Measurements from ENCODE around the gene PIK3C2G.

DNA sequence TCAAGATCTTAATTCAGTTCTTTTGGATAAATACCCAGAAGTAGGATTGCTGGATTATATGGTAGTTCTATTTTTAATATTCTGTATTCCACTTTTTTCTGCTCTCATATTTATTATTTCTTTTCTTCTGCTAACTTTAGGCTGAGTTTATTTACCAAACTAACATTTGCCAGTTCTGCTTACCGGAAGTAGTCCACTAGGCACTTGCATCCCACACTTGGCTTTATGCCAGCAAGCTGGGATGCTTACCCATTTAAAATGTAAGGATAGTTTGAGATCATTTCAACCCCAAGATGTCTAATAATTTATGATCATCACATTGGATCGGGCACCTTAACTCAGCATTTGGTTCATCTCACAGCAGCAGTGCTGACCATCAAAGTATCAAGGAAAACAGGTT, 96.8 kb downstream of the PIK3C2G start:
- TF ChIP-seq, protein P1, sequence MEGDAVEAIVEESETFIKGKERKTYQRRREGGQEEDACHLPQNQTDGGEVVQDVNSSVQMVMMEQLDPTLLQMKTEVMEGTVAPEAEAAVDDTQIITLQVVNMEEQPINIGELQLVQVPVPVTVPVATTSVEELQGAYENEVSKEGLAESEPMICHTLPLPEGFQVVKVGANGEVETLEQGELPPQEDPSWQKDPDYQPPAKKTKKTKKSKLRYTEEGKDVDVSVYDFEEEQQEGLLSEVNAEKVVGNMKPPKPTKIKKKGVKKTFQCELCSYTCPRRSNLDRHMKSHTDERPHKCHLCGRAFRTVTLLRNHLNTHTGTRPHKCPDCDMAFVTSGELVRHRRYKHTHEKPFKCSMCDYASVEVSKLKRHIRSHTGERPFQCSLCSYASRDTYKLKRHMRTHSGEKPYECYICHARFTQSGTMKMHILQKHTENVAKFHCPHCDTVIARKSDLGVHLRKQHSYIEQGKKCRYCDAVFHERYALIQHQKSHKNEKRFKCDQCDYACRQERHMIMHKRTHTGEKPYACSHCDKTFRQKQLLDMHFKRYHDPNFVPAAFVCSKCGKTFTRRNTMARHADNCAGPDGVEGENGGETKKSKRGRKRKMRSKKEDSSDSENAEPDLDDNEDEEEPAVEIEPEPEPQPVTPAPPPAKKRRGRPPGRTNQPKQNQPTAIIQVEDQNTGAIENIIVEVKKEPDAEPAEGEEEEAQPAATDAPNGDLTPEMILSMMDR (conservative IDR thresholded peaks at IDR 0.05; ENCODE audit: low read length): no peak
- TF ChIP-seq EZH2phosphoT487 (IDR thresholded peaks at IDR 0.05; ENCODE audit: borderline replicate concordance): no peak

All from Loucy (cell line).